ENCODE data around the gene CTSW. TPM values are rescaled to one million over a fixed set of nuclear protein-coding genes. Genes with fewer than 3 reads are reported as not detected.
"Not testable (repeated sequence)": the region's sequence is repeated elsewhere in the genome, so short reads cannot be mapped to it uniquely, and the experiment has no call there.

Gene CTSW, protein sequence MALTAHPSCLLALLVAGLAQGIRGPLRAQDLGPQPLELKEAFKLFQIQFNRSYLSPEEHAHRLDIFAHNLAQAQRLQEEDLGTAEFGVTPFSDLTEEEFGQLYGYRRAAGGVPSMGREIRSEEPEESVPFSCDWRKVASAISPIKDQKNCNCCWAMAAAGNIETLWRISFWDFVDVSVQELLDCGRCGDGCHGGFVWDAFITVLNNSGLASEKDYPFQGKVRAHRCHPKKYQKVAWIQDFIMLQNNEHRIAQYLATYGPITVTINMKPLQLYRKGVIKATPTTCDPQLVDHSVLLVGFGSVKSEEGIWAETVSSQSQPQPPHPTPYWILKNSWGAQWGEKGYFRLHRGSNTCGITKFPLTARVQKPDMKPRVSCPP
- total RNA-seq = 1 to 10 TPM in 2 of 4 donors, under 1 TPM in 1, not detected in 1; 0.76 to 5.0 (median 1.4) TPM

GRCh38 chr11:65879617-65880016 lies at the start of gene CTSW:
TSS of gene CTSW (plus strand) at chr11:65879837. CDS start at chr11:65879855, 18 bp downstream.
- H3K9me3 ChIP-seq = no peaks in the 10 kb centered on the region
- H3K4me3 ChIP-seq = no peak within 1 kb of the TSS
- DNase-seq (ENCODE audit: low spot score in 2 of 2) = no peak
- H3K27ac ChIP-seq = no peak within 1 kb of the TSS
- H3K4me1 ChIP-seq = no peaks in the 10 kb centered on the region
- TF ChIP-seq POLR2A (IDR thresholded peaks at IDR 0.05) (no peak), POLR2AphosphoS5 (IDR thresholded peaks at IDR 0.05) (no peak), EP300 (IDR thresholded peaks at IDR 0.05) (no peak), CTCF (IDR thresholded peaks at IDR 0.05) (no peak)
- peaks cover 23% of the 10 kb centered on the region for H3K36me3 ChIP-seq
- 40% methylated on average over 7 of the region's 7 CpGs for WGBS
- H3K27me3 ChIP-seq = no peaks in the 10 kb centered on the region

- not testable (repeated sequence) for H3K27ac ChIP-seq; H3K4me3 ChIP-seq; H3K27me3 ChIP-seq; H3K36me3 ChIP-seq; DNase-seq (ENCODE audit: low spot score in 2 of 2); H3K9me3 ChIP-seq
- peaks cover 19% of the 10 kb centered on the region for H3K4me1 ChIP-seq
Observed at GRCh38 chr11:65832231-65832630, 47.4 kb upstream of the CTSW start.

DNA sequence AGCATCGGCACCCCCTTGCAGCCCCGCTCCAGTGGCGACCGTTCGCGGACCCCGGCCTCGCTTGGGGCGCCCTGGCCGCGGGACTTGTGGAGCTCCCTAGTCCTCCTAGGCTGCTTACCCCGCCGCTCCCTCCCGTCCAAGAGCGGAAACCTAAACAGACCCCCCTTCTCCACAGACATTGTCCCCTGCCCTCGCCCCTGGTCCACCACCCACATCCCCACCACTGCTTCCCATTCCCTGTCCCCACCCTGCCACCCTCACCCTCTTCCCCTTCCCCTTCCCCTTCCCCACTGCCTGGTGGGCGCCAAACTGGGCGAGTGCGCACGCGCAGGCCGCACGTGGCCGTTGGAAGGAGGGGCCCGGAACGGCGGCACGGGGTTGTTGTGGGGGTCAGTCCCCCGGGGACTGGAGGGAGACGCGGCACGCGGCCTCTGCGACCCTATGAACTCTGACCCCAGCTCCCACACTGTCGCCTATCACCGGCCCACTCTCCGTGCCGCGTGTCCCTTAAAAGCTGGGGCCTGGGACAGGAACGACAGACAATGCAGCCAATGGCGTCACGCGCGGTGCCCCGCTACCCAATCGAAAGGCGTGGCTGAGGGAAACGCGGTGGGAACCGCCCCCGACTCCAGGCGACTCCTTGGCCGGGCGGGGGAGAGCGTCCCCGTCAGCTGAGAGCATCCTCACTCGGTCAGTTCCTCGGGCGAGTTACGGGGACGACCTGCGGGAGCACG lies 46.2 kb upstream of the CTSW start, which contains the start of gene SNX32:
Gene SNX32, plus strand, starts transcription at position 667 of the 734 bp plus-strand sequence. CDS start 103 bp downstream, outside the sequence.
- WGBS = 2% methylated on average over 22 of the region's 63 CpGs
- peaks cover 19% of the 10 kb centered on the region for H3K4me1 ChIP-seq
- no peaks in the 10 kb centered on the region for H3K27me3 ChIP-seq
- no peaks in the 10 kb centered on the region for H3K36me3 ChIP-seq
- no peaks in the 10 kb centered on the region for H3K9me3 ChIP-seq
- peak within 1 kb of the TSS; percentile 68 for H3K4me3 ChIP-seq
- DNase-seq (ENCODE audit: low spot score in 2 of 2) = peak; percentile 96 to 98
- H3K27ac ChIP-seq = no peak within 1 kb of the TSS
- TF ChIP-seq CTCF (IDR thresholded peaks at IDR 0.05) (no peak), POLR2A (IDR thresholded peaks at IDR 0.05) (no peak), EP300 (IDR thresholded peaks at IDR 0.05) (no peak), POLR2AphosphoS5 (IDR thresholded peaks at IDR 0.05) (no peak)

GRCh38 chr11:65834202-65834601 lies 45.4 kb upstream of the CTSW start:
- DNase-seq (ENCODE audit: low spot score in 2 of 2) = peak in 1 of 2 donors; percentile 30
- 52% methylated on average over 5 of the region's 6 CpGs for WGBS
- Histone ChIP-seq H3K36me3 (no peaks in the 10 kb centered on the region), H3K9me3 (no peaks in the 10 kb centered on the region), H3K4me1 (peaks cover 19% of the 10 kb centered on the region), H3K4me3 (peak overlapping the region; percentile 68), H3K27me3 (no peaks in the 10 kb centered on the region), H3K27ac (no peak overlapping the region)
- TF ChIP-seq POLR2AphosphoS5 (IDR thresholded peaks at IDR 0.05) = no peak
- no peak for TF ChIP-seq POLR2A (IDR thresholded peaks at IDR 0.05)
- TF ChIP-seq EP300 (IDR thresholded peaks at IDR 0.05) = no peak
- TF ChIP-seq CTCF (IDR thresholded peaks at IDR 0.05) = no peak

DNA sequence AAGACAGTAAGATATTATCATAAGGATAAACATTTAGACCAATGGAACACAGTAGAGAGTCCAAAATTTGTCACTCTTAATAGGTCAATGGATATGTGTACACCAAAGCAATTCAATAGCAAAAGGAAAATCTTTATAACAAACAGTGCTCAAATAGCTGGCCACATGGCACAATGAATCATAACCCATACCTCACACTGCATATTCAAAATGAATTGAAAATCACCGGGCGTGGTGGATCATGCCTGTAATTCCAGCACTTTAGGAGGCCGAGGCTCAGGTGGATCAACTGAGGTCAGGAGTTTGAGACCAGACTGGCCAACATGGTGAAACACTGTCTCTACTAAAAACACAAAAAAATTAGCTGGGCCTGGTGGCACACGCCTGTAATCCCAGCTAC lies 37.5 kb upstream of the CTSW start:
- Histone ChIP-seq H3K27ac (no peak overlapping the region), H3K4me3 (no peak overlapping the region), H3K9me3 (no peaks in the 10 kb centered on the region), H3K36me3 (no peaks in the 10 kb centered on the region), H3K4me1 (no peaks in the 10 kb centered on the region), H3K27me3 (no peaks in the 10 kb centered on the region)
- DNase-seq (ENCODE audit: low spot score in 2 of 2) = no peak
- no peak for TF ChIP-seq EP300 (IDR thresholded peaks at IDR 0.05)
- TF ChIP-seq CTCF (IDR thresholded peaks at IDR 0.05) = no peak
- TF ChIP-seq POLR2AphosphoS5 (IDR thresholded peaks at IDR 0.05) = no peak
- TF ChIP-seq POLR2A (IDR thresholded peaks at IDR 0.05) = no peak
- WGBS = 96% methylated on average over 4 of the region's 4 CpGs

Measured in suprapubic skin (tissue), 4 donors.